ENCODE data around the gene CEP350.

CEP350 gene

GRCh38 chr1:180020017-180020416 lies 65.4 kb downstream of the CEP350 start:
- TF ChIP-seq JUND (IDR thresholded peaks at IDR 0.05; ENCODE audit: low read depth), result no peak
- no peak for DNase-seq (ENCODE audit: low read depth in 1 of 2, low spot score in 1 of 2)
- in situ Hi-C loops (cut with HindIII; ENCODE audit: low pct_unique_long_range_greater_than_20kb, low sequenced_read_pairs), result no loop called here

- no peak for DNase-seq (ENCODE audit: low read depth in 1 of 2, low spot score in 1 of 2)
- no peak for TF ChIP-seq JUND (IDR thresholded peaks at IDR 0.05; ENCODE audit: low read depth)
Observed at GRCh38 chr1:180026556-180026955, 71.9 kb downstream of the CEP350 start.

GRCh38 chr1:180027949-180028445 lies 73.4 kb downstream of the CEP350 start:
- no peak for DNase-seq (ENCODE audit: low read depth in 1 of 2, low spot score in 1 of 2)
- in situ Hi-C loops (cut with HindIII; ENCODE audit: low pct_unique_long_range_greater_than_20kb, low sequenced_read_pairs), result no loop called here
- TF ChIP-seq JUND (IDR thresholded peaks at IDR 0.05; ENCODE audit: low read depth), result no peak

More at GRCh38 chr1:180026556-180026955, 71.9 kb downstream of the CEP350 start:
- in situ Hi-C loops (cut with HindIII; ENCODE audit: low pct_unique_long_range_greater_than_20kb, low sequenced_read_pairs), result no loop called here

GRCh38 chr1:180028864-180029263 lies 74.3 kb downstream of the CEP350 start:
- in situ Hi-C loops (cut with HindIII; ENCODE audit: low pct_unique_long_range_greater_than_20kb, low sequenced_read_pairs), result no loop called here
- no peak for DNase-seq (ENCODE audit: low read depth in 1 of 2, low spot score in 1 of 2)
- TF ChIP-seq JUND (IDR thresholded peaks at IDR 0.05; ENCODE audit: low read depth), result no peak

- in situ Hi-C loops (cut with HindIII; ENCODE audit: low pct_unique_long_range_greater_than_20kb, low sequenced_read_pairs), result no loop called here
- DNase-seq (ENCODE audit: low read depth in 1 of 2, low spot score in 1 of 2), result no peak
- TF ChIP-seq JUND (IDR thresholded peaks at IDR 0.05; ENCODE audit: low read depth), result no peak
Observed at GRCh38 chr1:180029524-180030135, 75.0 kb downstream of the CEP350 start.

- TF ChIP-seq JUND (IDR thresholded peaks at IDR 0.05; ENCODE audit: low read depth), result no peak
- in situ Hi-C loops (cut with HindIII; ENCODE audit: low pct_unique_long_range_greater_than_20kb, low sequenced_read_pairs), result no loop called here
- no peak for DNase-seq (ENCODE audit: low read depth in 1 of 2, low spot score in 1 of 2)
Observed at GRCh38 chr1:180031664-180032063, 77.1 kb downstream of the CEP350 start.

GRCh38 chr1:180033390-180033789 lies 78.8 kb downstream of the CEP350 start:
- no peak for DNase-seq (ENCODE audit: low read depth in 1 of 2, low spot score in 1 of 2)
- no peak for TF ChIP-seq JUND (IDR thresholded peaks at IDR 0.05; ENCODE audit: low read depth)
- in situ Hi-C loops (cut with HindIII; ENCODE audit: low pct_unique_long_range_greater_than_20kb, low sequenced_read_pairs), result no loop called here

GRCh38 chr1:180040034-180040433 lies 85.4 kb downstream of the CEP350 start:
- DNase-seq (ENCODE audit: low read depth in 1 of 2, low spot score in 1 of 2), result no peak
- in situ Hi-C loops (cut with HindIII; ENCODE audit: low pct_unique_long_range_greater_than_20kb, low sequenced_read_pairs), result no loop called here
- no peak for TF ChIP-seq JUND (IDR thresholded peaks at IDR 0.05; ENCODE audit: low read depth)

- TF ChIP-seq JUND (IDR thresholded peaks at IDR 0.05; ENCODE audit: low read depth), result no peak
- no peak for DNase-seq (ENCODE audit: low read depth in 1 of 2, low spot score in 1 of 2)
- in situ Hi-C loops (cut with HindIII; ENCODE audit: low pct_unique_long_range_greater_than_20kb, low sequenced_read_pairs), result no loop called here
Observed at GRCh38 chr1:180041582-180041981, 87.0 kb downstream of the CEP350 start.

- no peak for DNase-seq (ENCODE audit: low read depth in 1 of 2, low spot score in 1 of 2)
- no peak for TF ChIP-seq JUND (IDR thresholded peaks at IDR 0.05; ENCODE audit: low read depth)
- in situ Hi-C loops (cut with HindIII; ENCODE audit: low pct_unique_long_range_greater_than_20kb, low sequenced_read_pairs), result no loop called here
Observed at GRCh38 chr1:180042988-180043622, 88.5 kb downstream of the CEP350 start.

GRCh38 chr1:180043785-180044184 lies 89.2 kb downstream of the CEP350 start:
- in situ Hi-C loops (cut with HindIII; ENCODE audit: low pct_unique_long_range_greater_than_20kb, low sequenced_read_pairs), result no loop called here
- TF ChIP-seq JUND (IDR thresholded peaks at IDR 0.05; ENCODE audit: low read depth), result no peak
- DNase-seq (ENCODE audit: low read depth in 1 of 2, low spot score in 1 of 2), result no peak

GRCh38 chr1:180046674-180047073 lies 92.1 kb downstream of the CEP350 start:
- no peak for TF ChIP-seq JUND (IDR thresholded peaks at IDR 0.05; ENCODE audit: low read depth)

More at GRCh38 chr1:180046674-180047073, 92.1 kb downstream of the CEP350 start:
- DNase-seq (ENCODE audit: low read depth in 1 of 2, low spot score in 1 of 2), result no peak
- in situ Hi-C loops (cut with HindIII; ENCODE audit: low pct_unique_long_range_greater_than_20kb, low sequenced_read_pairs), result no loop called here
